HG03378 (cell line): ENCODE measurements around the gene GRAMD4.

Experiments used
- ATAC-seq: cut with Tn5 transposase; IDR thresholded peaks from one replicate; pipeline ENCODE4 v1.9.1; 2021; ENCODE audit warnings: mild to moderate bottlenecking, moderate library complexity; ENCODE audit not compliant: unreplicated experiment

Gene GRAMD4

GRCh38 chr22:46582281-46582933 lies 37.8 kb upstream of the GRAMD4 start:
- no peak for ATAC-seq

- ATAC-seq: no peak
Measured at GRCh38 chr22:46583571-46583970, 36.6 kb upstream of the GRAMD4 start.

GRCh38 chr22:46584081-46584921 lies 35.9 kb upstream of the GRAMD4 start:
- ATAC-seq: no peak

- ATAC-seq: no peak
Measured at GRCh38 chr22:46585340-46586122, 34.7 kb upstream of the GRAMD4 start.

GRCh38 chr22:46586123-46586519 lies 34.1 kb upstream of the GRAMD4 start:
- no peak for ATAC-seq

GRCh38 chr22:46586531-46587011 lies 33.6 kb upstream of the GRAMD4 start:
- no peak for ATAC-seq

GRCh38 chr22:46587061-46587460 lies 33.1 kb upstream of the GRAMD4 start:
- ATAC-seq: no peak

- ATAC-seq: peak; percentile 44
Measured at GRCh38 chr22:46587492-46588278, 32.5 kb upstream of the GRAMD4 start.

- ATAC-seq: no peak
Measured at GRCh38 chr22:46588279-46589140, 31.7 kb upstream of the GRAMD4 start.

- ATAC-seq: no peak
Measured at GRCh38 chr22:46589141-46589748, 30.9 kb upstream of the GRAMD4 start.

- ATAC-seq: no peak
Measured at GRCh38 chr22:46589871-46590271, 30.3 kb upstream of the GRAMD4 start.

- no peak for ATAC-seq
Measured at GRCh38 chr22:46590334-46590733, 29.9 kb upstream of the GRAMD4 start.

- no peak for ATAC-seq
Measured at GRCh38 chr22:46591930-46592329, 28.3 kb upstream of the GRAMD4 start.

- ATAC-seq: no peak
Measured at GRCh38 chr22:46592390-46592872, 27.8 kb upstream of the GRAMD4 start.

- no peak for ATAC-seq
Measured at GRCh38 chr22:46593211-46593681, 26.9 kb upstream of the GRAMD4 start.

GRCh38 chr22:46593996-46594946 lies 25.9 kb upstream of the GRAMD4 start:
- ATAC-seq: no peak

GRCh38 chr22:46594947-46595298 lies 25.3 kb upstream of the GRAMD4 start:
- ATAC-seq: no peak

- no peak for ATAC-seq
Measured at GRCh38 chr22:46595545-46595944, 24.6 kb upstream of the GRAMD4 start.
